Glomerular endothelial cell (primary cell): ENCODE data around the gene ACAD10. TPM values are rescaled to one million over a fixed set of nuclear protein-coding genes. Genes with fewer than 3 reads are reported as not detected.
"Not testable (repeated sequence)": the region's sequence is repeated elsewhere in the genome, so short reads cannot be mapped to it uniquely, and the experiment has no call there.

Experiments
- DNase-seq: peaks from one replicate; pipeline ENCODE4 v3.0.0-alpha.2; 2011; ENCODE audit warnings: low read depth, low spot score; ENCODE audit errors: extremely low read depth
- total RNA-seq: library from RNA; depleted of rRNA; stranded (reverse); fragments of >200 nt; gene quantifications from 2 replicates; pipeline ENCODE4 v1.2.3, GENCODE V29; 2015

ACAD10 gene
- 18.5 and 18.9 TPM in 2 replicates for total RNA-seq

DNA sequence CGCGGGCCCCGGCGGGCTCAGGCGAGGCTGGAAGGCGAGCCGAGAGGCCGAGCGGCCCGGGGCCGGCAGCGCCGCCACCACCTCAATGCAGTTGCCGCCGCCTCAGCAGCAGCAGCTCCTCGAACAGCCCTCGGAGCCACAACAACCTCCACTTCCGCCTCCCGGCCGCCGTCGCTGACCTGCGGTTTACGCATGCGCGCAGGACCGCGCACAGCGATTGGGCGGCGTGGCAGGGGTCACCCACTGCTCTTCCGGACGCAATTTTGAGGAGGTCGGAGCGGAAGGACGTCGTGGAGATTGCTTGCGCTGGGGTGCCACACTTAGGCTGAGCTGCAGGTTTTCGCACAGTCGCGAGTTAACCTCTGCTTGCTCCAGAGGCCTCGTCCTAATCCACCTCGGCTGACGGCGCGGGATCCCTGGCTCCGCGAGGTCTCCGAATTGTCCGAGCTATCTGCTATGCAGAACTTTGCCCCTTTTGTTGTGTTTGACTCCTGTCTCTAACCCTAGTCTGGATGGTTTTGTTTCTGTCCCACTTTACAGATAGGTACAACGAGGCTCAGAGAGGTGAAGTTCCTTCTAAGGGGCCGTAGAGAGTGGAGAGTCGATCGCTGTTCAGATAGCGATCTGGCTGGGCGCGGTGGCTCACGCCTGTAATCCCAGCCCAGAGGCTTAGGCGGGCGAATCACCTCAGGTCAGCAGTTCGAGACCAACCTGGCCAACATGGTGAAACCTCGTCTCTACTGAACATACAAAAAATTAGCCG, at the start of gene ACAD10, which contains the start of gene BRAP:
Gene ACAD10, plus strand, starts transcription at position 243 of the 763 bp plus-strand sequence. CDS start 6,657 bp downstream, outside the sequence.
Gene BRAP, minus strand, starts transcription at position 146 of the 763 bp plus-strand sequence. CDS start 164 bp downstream, outside the sequence.
- peak; percentile 61 for DNase-seq

DNA sequence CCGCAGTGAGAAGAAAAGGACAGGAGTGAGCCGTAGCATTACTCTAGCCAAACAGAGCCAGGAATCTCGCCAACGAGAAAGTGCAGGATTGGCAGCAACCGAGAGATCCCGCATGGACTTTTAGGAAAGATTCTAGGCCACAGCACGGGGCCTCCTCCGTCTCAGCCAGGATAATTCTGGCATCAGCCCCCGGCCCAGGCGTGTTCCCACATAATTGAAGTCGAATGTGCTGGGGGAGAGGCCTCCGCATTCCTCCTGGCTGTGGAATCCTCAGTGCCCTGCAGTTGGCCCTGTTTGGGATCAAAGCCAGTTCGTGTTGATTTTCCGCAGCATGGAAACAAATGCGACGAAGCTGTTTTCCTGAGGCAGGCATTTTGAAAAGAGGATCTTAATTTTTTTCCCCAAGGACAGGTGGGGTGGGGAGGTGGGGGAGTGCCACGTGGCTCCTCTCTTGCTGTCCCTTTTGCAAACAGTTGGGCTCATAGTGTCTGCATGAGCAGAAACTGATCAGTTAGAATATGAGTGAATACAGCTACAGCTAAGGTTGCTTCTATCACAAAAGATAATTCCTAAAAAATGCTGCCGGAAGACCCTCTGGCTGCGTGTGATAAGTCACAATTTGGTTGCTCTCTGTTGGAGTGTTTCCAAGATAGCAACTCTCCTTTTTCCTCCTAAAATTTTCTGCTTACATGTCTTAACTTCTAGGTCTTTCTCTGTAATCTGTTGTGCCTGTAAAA, 49.5 kb upstream of the ACAD10 start:
- DNase-seq: no peak

DNA sequence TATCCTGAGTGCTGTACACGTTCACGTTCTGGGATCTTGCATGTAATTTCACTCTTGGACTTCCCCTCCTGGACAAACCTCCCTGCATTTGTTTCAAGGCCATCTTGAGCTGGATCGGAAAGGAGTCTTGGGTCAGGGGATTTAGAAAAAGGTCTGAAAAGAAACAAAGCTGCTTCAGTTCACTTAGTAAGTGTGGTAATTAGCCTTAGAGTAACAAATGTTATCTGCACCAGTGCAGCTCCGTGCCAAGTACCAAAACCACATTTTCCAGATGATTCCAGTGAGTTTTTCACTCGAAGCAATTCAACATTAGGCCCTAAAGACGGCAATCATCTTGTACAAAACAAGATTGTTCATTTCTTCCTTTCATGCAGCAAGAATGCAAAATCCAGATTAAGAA, 47.3 kb upstream of the ACAD10 start:
- no peak for DNase-seq

DNA sequence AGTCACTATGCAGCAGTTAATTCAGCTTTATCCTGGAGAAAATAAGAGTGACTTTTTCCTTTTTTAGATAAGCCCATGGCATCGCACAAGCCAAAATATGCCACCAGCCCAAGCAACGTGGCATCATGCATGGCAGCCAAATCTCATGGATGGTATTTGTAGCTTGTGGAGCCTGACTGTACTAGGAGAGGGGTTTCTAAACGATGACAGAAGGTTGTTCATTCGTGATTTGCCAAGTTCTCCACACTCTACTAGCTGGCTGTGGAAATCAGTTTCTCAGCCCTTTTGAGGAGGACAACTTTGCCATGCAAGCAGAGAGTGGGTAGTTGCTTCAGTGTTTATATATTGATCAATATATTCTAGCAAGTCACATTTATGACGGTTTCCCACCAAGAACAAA, 45.3 kb upstream of the ACAD10 start:
- no peak for DNase-seq

DNA sequence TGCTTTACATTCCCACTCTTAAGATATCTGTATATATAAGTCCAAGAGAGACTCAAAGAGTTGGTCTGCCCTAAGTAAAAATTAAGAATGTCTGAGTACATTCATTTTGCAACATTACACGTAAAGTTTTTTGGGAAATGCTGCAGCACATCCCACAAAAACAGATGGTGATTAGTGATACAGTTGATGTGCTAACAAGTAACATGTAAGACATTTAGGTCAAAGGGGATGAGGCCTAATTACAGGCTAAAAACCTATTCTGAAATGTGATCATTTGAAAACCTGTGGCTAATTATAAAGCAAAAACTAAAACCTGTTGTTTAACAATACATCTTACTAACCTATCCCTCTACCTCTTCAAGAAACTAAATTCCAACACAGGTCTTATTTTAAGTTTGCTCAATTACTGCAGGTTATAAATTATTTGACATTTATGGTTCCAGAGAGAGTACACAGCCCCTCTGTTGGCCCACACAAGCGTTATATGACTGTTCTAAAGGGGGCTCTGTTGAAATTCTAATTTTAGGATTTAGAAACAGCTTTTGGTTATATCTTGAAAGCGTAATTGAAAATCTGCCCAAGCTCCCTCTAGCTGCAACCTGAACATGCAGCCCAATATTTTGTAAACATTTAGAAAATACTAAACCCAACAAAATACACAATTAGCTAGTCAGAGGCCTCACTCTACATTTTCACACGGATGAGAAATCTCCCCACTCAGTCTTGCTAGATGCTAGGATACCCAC, 43.0 kb upstream of the ACAD10 start:
- no peak for DNase-seq

DNA sequence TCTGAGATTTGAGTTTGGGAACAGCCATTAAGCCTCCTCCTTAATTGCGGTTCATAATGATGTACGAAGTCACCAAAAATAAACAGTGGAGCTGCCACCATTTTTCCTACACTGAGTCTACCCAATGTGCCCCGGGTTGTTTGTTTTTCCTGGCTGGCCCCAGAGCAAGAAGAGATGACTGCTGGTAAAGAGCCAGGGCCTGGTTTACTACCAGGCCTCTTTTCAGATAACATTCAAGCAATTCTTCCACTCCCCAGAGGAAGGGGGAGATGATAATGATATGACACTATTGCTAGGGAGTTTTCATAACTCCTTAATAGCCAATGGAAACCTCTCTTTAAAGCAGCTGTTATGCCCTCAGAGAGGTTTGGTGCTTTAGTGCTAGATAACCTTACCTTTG, 42.4 kb upstream of the ACAD10 start:
- no peak for DNase-seq

DNA sequence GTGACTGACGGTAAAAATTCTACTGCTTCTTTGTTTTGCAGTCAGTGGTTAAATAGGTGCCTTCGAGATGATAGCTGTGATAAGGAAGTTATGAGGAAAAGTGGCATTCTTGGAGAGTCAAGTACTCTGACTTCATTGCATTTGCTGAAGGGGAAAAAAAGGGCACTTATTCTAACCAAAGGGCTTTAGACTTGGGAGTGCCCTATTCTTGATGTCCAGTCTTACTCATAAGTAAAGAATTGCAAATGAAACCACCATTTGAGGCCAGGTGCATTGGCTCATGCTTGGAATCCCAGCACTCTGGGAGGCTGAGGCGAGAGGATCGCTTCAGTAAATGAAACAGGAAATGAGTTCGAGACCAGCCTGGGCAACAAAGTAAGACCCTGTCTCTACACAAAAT, 40.4 kb upstream of the ACAD10 start:
- DNase-seq: no peak

DNA sequence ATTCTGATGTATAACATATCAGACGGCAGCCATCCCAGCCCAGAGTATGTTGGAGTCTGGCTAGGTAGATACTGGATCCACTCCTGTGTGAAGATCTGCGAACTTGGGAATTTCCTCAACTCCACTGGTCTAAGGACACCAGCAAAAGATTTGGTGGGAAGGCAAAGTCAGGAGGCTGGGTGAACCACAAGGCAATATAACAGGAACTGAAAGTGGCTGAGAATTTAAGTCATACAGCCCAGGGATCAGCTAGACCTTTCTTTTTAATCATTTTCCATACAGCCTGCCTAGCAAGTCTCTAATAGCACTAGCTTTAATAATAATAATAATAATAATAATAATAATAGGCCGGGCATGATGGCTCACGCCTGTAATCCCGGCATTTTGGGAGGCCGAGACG, 34.9 kb upstream of the ACAD10 start:
- DNase-seq: no peak

DNA sequence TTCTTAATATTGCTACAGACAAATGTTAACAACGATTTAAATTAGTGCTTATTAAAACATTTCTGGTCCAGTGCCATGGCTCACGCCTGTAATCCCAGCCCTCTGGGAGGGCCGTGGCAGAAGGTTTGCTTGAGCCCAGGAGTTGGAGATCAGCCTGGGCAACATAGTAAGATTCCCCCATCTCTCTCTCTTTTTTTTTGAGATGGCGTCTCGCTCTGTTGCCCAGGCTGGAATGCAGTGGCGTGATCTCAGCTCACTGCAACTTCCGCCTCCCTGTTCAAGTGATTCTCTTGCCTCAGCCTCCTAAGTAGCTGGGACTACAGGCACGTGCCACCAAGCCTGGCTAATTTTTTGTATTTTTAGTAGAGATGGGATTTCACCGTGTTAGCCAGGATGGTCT, 33.3 kb upstream of the ACAD10 start:
- not testable (repeated sequence) for DNase-seq

DNA sequence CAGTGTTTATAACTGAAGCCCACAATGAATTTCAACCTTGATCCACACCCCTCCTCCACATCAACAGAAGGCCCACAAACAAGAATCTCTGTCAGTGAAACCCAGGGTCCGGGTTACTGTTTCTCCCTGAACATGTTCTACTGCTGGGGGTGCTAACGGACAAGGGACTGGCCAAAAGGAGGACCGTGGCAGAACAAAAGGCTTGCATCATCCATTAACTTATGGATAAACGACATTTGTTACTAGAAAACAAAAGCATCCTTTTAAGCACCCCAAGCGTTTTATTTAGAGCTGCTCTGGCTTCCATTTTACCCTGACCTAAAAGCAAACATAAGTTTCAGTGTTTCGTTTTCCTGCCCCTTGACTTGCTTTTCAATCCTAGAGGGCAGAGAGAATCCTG, 32.3 kb upstream of the ACAD10 start:
- no peak for DNase-seq

DNA sequence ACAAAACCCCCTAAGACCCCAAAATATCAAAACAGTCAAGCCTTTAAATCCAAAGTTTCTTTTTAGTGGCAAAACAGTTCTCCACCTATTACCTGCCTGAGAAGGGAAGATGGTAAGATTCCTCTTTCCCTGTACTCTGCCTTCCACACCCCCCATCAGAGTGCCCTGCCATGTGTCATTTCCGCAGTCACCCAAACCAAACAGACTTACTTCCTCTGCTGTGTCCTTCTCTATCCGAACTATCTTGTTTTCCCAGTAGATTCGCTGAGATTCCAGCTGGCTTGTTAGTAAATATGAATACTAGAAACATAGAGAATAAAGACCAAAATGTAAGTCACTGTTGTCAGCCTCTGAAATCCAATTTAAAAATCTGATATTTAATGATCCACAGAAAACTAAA, 30.5 kb upstream of the ACAD10 start:
- no peak for DNase-seq

DNA sequence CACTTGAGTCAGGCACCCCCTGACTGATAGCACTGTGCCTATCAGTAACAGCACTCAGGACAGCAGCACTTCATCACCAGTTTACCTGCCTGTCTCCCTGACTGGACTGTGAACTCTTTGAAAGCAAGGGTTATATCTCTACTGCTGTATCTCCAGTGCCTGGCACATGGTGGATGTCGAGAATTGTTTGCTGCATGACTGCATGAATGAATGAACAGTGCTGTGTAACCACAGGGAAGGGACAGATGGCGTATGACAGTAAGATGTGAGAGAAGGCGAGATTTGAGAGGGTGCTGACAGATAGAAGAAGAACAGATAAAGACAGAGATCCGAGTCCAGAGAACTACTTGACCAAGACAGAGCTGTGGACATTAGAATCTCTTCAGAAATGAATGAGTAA, 29.8 kb upstream of the ACAD10 start:
- no peak for DNase-seq

DNA sequence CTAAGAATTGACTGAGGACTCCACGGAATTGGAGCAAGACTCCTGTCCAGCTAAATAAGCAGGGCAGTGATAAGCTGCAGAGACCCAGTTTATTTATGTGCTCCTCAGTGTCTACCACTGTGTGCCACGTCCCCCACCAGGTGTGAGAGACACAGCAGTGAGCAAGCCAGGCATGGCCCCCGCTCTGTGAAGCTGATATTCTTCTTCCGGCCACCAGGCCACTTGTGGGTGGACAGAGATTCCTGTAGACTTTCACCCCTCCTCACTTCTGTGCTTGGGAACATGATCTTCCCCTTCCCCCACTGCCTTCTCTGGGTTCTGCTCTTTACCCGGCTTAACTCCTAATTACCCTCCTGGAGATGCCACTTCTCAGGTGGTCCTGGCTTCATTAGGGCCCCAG, 21.4 kb upstream of the ACAD10 start:
- no peak for DNase-seq

DNA sequence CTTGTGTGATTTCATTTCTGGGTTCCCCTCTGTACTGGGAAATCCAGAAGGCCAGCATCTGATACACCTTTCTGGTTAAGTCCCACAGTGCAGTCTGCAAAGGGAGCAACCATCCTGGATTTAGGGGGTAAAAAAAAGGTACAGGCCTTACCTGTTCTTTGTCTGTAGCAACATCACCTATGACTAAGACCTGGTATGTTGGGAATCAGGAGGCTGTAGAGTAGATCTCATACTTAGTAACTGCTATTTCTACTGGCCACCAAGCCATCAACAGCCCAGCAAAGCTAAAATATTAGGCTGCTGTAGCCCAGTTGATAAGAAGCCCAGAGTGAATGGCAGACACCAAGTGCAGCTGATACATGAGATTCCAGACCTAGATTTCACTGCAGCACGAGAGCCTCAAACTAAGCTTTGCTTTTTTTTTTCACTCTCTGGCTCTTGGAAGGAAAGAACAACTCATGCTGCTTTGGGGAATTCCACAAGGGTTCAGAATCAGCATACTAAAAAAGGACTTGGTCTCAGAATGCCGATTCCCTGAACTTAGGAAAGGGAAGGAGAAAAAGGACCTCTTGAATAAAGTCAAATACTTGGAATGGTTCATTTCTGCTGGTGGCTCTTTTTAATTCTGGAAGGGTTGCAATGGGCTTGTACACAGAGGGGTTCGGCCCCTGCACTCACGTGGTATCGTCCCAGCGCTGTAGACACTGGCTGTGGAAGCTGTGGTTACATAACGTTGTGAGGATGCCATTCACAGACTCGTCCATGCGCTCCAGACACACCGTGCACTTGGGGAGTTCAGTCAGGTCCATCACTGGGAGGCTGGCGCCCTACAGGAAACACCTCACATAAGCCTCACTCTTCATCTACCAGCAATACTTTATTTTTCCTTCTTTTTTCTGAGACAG, 20.6 kb upstream of the ACAD10 start:
- no peak for DNase-seq

DNA sequence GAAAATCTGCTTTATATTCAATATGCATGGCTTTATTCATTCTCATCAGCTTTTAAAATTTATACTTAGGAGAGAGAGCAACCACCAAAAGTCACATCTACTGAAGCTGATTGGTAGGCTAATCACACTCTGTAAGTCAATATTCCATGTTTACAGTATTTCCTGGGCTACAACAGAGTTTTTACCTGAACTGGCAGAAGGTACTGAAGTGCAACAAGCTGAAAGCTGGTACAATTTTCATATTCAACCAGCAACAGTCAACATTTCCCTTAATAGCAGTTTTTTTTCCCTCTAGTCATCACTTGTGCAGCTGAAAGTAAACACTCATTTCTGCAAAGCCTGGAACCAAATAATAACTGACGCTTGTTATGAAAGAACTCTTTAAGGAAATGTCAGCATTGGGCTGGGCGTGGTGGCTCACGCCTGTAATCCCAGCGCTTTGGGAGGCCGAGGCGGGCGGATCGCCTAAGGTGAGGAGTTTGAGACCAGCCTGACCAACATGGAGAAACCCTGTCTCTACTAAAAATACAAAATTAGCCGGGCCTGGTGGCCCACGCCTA, 13.0 kb upstream of the ACAD10 start:
- no peak for DNase-seq

DNA sequence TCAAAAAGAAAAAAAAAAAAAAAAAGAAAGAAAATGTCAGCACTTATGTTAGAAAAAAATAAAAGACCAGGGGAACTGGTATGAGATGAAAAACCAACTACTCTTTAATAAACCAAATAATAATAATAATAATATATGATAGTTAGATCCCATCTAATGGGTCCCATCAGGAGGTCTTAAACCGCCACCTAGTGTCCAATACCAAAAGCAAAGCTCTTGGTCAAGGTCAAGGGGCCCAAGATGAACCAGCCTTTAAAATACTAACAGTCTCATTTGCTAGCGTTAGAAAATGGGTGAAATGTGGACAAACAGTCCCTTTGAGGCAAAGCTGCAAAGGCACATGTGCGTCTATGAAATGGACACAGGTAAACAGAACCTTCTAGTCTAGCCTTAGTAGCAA, 12.3 kb upstream of the ACAD10 start:
- DNase-seq: no peak

DNA sequence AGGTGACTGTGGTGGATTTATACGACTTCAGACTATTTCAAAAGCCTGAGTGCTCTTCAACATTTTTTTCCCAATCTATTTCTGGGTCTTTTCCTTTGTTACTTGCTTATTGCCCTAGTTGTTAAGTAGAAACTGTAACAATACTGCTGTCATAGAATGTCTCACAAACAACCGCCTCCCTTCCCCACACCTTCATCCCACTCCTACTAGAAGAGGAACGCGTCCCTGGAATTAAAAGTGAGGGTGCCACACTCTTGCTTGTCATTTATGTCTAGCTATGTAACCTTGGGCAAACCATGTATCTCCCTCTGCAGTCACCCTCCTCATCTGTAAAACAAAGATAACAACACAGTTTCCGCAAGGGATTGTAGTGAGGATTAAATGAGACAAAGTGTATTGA, 8.7 kb upstream of the ACAD10 start:
- no peak for DNase-seq

DNA sequence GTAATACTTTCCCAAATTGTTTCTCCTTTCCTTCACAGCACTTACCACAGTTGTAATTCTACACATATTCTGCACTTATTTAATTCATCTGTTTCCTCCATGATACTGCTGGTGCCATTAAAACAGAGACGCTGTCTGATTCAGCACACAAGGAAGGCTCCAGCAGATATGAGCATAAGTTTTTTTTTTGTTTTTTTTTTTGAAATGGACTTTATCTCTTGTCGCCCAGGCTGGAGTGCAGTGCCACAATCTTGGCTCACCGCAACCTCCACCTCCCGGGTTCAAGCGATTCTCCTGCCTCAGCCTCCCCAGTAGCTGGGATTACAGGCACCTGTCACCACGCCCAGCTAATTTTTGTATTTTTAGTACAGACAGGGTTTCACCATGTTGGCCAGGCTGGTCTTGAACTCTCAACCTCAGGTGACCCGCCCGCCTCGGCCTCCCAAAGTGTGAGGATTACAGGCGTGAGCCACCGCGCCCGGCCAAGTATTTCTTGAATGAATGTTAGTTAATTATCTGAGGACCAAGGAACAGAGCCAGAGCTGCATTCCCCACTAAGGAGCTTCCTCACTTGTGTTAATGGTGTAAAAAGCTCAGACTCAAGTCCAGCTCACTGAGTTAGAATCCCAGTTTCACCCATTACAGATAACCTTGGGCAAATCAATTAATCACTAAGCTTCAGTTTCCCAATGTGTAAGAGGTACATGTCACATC, 1.2 kb upstream of the ACAD10 start:
- not testable (repeated sequence) for DNase-seq

DNA sequence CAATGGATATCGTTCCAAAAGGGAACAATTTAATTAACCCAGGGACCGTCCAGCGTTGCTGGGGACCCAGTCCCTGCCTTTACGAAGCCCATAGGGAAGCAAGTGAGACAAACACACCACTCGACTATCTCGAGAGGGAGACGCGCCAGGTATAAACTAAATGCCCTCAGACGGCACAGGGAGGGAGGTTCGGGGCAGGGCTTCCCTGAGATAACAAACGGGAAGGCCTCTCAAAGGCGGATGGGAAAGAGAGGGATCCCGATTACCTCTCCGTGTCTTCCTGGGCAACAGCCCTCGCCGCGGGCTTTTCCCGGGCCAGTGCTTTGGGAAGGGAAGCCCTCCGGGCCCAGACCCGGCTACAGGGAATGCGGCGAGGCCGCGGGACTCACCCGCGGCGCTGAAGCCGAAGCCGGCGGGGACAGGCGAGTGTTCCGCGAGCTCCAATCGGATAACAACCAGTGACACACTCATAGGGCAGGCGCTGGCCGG, 487 bp upstream of the ACAD10 start:
- DNase-seq: no peak
